GM23248 (cell line): ENCODE measurements around the gene HPX. TPM values are rescaled to one million over a fixed set of nuclear protein-coding genes. Genes with fewer than 3 reads are reported as not detected.

Experiments
- DNase-seq: peaks from one replicate; pipeline ENCODE4 v3.0.0-alpha.2; 2015
- H2AFZ ChIP-seq: fragments of 200-600 bp; sonication (generic); 2 replicates; pipeline ENCODE4 v1.6.1; 2016; ENCODE audit warnings: antibody characterized with exemption
- H3F3A ChIP-seq: fragments of 200-600 bp; sonication (generic); 2 replicates; pipeline ENCODE4 v1.6.1; 2016; ENCODE audit warnings: mild to moderate bottlenecking, antibody characterized with exemption, mixed run types; ENCODE audit not compliant: insufficient read depth
- H3K27ac ChIP-seq: fragments of 200-600 bp; sonication (generic); 2 replicates; pipeline ENCODE4 v1.5.1; 2016; ENCODE audit warnings: mild to moderate bottlenecking
- H3K27me3 ChIP-seq: fragments of 200-600 bp; sonication (generic); replicated peaks from 2 replicates; pipeline ENCODE4 v1.6.1; 2016; ENCODE audit warnings: mild to moderate bottlenecking; ENCODE audit not compliant: insufficient read depth
- H3K36me3 ChIP-seq: fragments of 200-600 bp; sonication (generic); 2 replicates; pipeline ENCODE4 v1.6.1; 2016; ENCODE audit warnings: low read depth, mild to moderate bottlenecking
- H3K4me1 ChIP-seq: fragments of 200-600 bp; sonication (generic); 2 replicates; pipeline ENCODE4 v1.6.1; 2016; ENCODE audit warnings: mild to moderate bottlenecking; ENCODE audit not compliant: insufficient read depth
- H3K4me2 ChIP-seq: fragments of 200-600 bp; sonication (generic); one replicate; pipeline ENCODE4 v1.6.1; 2016; ENCODE audit warnings: mild to moderate bottlenecking; ENCODE audit not compliant: unreplicated experiment
- H3K4me3 ChIP-seq: fragments of 200-600 bp; sonication (generic); 2 replicates; pipeline ENCODE4 v1.5.1; 2016; ENCODE audit warnings: mild to moderate bottlenecking
- H3K79me2 ChIP-seq: fragments of 200-600 bp; sonication (generic); 2 replicates; pipeline ENCODE4 v1.6.1; 2016; ENCODE audit warnings: mild to moderate bottlenecking; ENCODE audit not compliant: insufficient read depth
- H3K9ac ChIP-seq: fragments of 200-600 bp; sonication (generic); 2 replicates; pipeline ENCODE4 v1.6.1; 2016; ENCODE audit warnings: mild to moderate bottlenecking
- H3K9me2 ChIP-seq: fragments of 200-600 bp; sonication (generic); 2 replicates; pipeline ENCODE4 v1.6.1; 2016; ENCODE audit warnings: mixed run types, mild to moderate bottlenecking, moderate library complexity; ENCODE audit not compliant: insufficient read depth
- H3K9me3 ChIP-seq: fragments of 200-600 bp; sonication (generic); one replicate; pipeline ENCODE4 v1.6.1; 2017; ENCODE audit warnings: low read depth
- H4K20me1 ChIP-seq: fragments of 200-600 bp; sonication (generic); 2 replicates; pipeline ENCODE4 v1.6.0; 2016; ENCODE audit not compliant: insufficient read depth
- EZH2 ChIP-seq: fragments of 200-600 bp; sonication (generic); IDR thresholded peaks from 2 replicates; pipeline ENCODE4 v1.6.1; 2018; ENCODE audit warnings: antibody characterized with exemption, mild to moderate bottlenecking; ENCODE audit not compliant: insufficient read depth, poor library complexity, severe bottlenecking
- EZH2phosphoT487 ChIP-seq: fragments of 200-600 bp; sonication (generic); IDR thresholded peaks from 2 replicates; pipeline ENCODE4 v1.6.1; 2018; ENCODE audit warnings: antibody characterized with exemption, moderate library complexity, mild to moderate bottlenecking, low read depth; ENCODE audit not compliant: insufficient read depth
- WGBS, 2 experiments: methylation state at CpG; one replicate each; pipeline ENCODE4 v1.1.6; 2015 to 2017; ENCODE audit warnings: low lambda C conversion rate in 2 of 2, low coverage in 1 of 2; ENCODE audit errors: missing lambda C conversion rate in 2 of 2; 5-methylcytosine and 5-hydroxymethylcytosine counted together
- in situ Hi-C: fragments of 300-500 bp; cut with MboI; formaldehyde crosslinking; loops from 2 replicates; pipeline ENCODE4 v1.15.0; 2020
- polyA plus RNA-seq: library from polyadenylated mRNA; unstranded; fragments of >200 nt; fragmentation: Nextera tagmentation; extraction: Ambion mirVana; gene quantifications from 2 replicates; pipeline ENCODE4 v1.2.1, GENCODE V29; 2016
- total RNA-seq: library from RNA; depleted of rRNA; stranded (reverse); fragments of >200 nt; shearing (Covaris generic); gene quantifications from 2 replicates; pipeline ENCODE4 v1.2.3, GENCODE V29; 2014

The HPX gene
- total and polyA plus RNA-seq, 2 experiments from 2014 or later = 0.22 to 0.43 TPM

- no peak for TF ChIP-seq EZH2phosphoT487
- no peaks in the 10 kb centered on the region for H3K9me2 ChIP-seq
- no peak overlapping the region for H3K9ac ChIP-seq
- no peak overlapping the region for H3K4me3 ChIP-seq
- H3K27ac ChIP-seq = no peak overlapping the region
- no peaks in the 10 kb centered on the region for H3K4me1 ChIP-seq
- H3K4me2 ChIP-seq = no peak overlapping the region
- H3K36me3 ChIP-seq = no peaks in the 10 kb centered on the region
- H3K79me2 ChIP-seq = no peaks in the 10 kb centered on the region
- in situ Hi-C loops = loop anchor here (10.0 kb wide), 1 partner anchor 58 kb away; no protein-coding TSS in a partner anchor
- H4K20me1 ChIP-seq = no peaks in the 10 kb centered on the region
- WGBS, 2 experiments = 81 to 88% methylated on average over 4 of the region's 4 CpGs
- H3K9me3 ChIP-seq = no peaks in the 10 kb centered on the region
- no peaks in the 10 kb centered on the region for H3K27me3 ChIP-seq
- DNase-seq = no peak
- no peaks in the 10 kb centered on the region for H3F3A ChIP-seq
- no peak overlapping the region for H2AFZ ChIP-seq
Measured at GRCh38 chr11:6442441-6442840, 1.7 kb upstream of the HPX start.

DNA sequence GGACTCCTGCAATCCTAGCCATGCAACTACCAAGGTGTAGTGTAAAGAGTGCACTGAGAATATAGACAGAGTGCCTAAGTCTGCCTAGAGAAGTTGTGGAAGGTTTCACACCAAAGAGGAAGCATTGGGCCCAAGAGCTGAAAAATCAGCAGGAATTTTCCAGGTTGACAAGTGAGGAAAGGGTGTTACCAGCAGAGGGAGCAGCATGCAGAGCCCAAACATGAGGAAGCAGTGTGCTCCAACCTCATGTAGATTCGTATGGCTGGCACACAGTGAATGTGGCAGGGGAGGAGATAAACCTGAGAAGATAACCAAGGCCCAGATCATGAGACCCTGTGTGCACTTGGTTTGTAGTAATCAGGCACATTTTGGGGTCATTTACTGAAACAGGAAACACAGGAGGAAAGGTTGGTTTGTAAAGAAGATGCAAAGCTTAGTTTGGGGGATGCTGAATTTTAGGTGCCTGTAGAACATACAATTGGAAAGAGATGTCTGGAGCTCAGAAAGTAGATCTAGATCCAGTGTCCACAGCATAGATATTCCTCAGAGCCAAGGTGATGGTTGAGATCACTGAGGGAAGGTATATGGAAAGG is 1.7 kb downstream of the HPX start:
- in situ Hi-C loops = no loop called here
- no peaks in the 10 kb centered on the region for H3K9me2 ChIP-seq

GRCh38 chr11:6437993-6438392 is 2.8 kb downstream of the HPX start:
- no peaks in the 10 kb centered on the region for H3K9me3 ChIP-seq
- in situ Hi-C loops = no loop called here
- TF ChIP-seq EZH2phosphoT487 (no peak), EZH2 (no peak)

More for the DNA sequence above, 1.7 kb downstream of the HPX start:
- DNase-seq = peak; percentile 76
- WGBS, 2 experiments = 4 to 6% methylated on average over 1 of the region's 1 CpG
- Histone ChIP-seq H3K4me3 (no peak overlapping the region), H4K20me1 (no peaks in the 10 kb centered on the region), H3K4me2 (no peak overlapping the region), H3K27ac (no peak overlapping the region), H3K27me3 (no peaks in the 10 kb centered on the region), H3K4me1 (no peaks in the 10 kb centered on the region), H3K9me3 (no peaks in the 10 kb centered on the region), H3K36me3 (no peaks in the 10 kb centered on the region), H2AFZ (no peak overlapping the region), H3K79me2 (no peaks in the 10 kb centered on the region), H3F3A (no peaks in the 10 kb centered on the region), H3K9ac (no peak overlapping the region)
- TF ChIP-seq EZH2 (no peak), EZH2phosphoT487 (no peak)

GRCh38 chr11:6437423-6437822 is 3.4 kb downstream of the HPX start:
- H3F3A ChIP-seq = 0 out of 2 replicates have a peak, but pooled peaks cover 5% of the 10 kb centered on the region
- H3K4me3 ChIP-seq = no peak overlapping the region
- no peaks in the 10 kb centered on the region for H4K20me1 ChIP-seq
- no peaks in the 10 kb centered on the region for H3K9me3 ChIP-seq
- 88 to 94% methylated on average over 12 of the region's 12 CpGs for WGBS, 2 experiments
- no peak overlapping the region for H2AFZ ChIP-seq
- H3K36me3 ChIP-seq = no peaks in the 10 kb centered on the region
- no peak overlapping the region for H3K27ac ChIP-seq
- H3K9me2 ChIP-seq = no peaks in the 10 kb centered on the region
- in situ Hi-C loops = no loop called here
- H3K4me2 ChIP-seq = no peak overlapping the region
- H3K4me1 ChIP-seq = no peaks in the 10 kb centered on the region
- no peak overlapping the region for H3K9ac ChIP-seq
- DNase-seq = no peak
- TF ChIP-seq EZH2phosphoT487 = no peak
- no peak for TF ChIP-seq EZH2
- H3K27me3 ChIP-seq = no peaks in the 10 kb centered on the region
- H3K79me2 ChIP-seq = no peaks in the 10 kb centered on the region

More at GRCh38 chr11:6437993-6438392, 2.8 kb downstream of the HPX start:
- no peaks in the 10 kb centered on the region for H3K27me3 ChIP-seq
- H3F3A ChIP-seq = no peaks in the 10 kb centered on the region
- no peaks in the 10 kb centered on the region for H4K20me1 ChIP-seq
- no peaks in the 10 kb centered on the region for H3K9me2 ChIP-seq
- H3K4me2 ChIP-seq = no peak overlapping the region
- no peaks in the 10 kb centered on the region for H3K79me2 ChIP-seq
- no peak overlapping the region for H3K9ac ChIP-seq
- H3K4me1 ChIP-seq = no peaks in the 10 kb centered on the region
- no peak overlapping the region for H3K4me3 ChIP-seq
- no peak overlapping the region for H3K27ac ChIP-seq
- no peak overlapping the region for H2AFZ ChIP-seq
- no peaks in the 10 kb centered on the region for H3K36me3 ChIP-seq
- WGBS, 2 experiments = 96% methylated on average over 3 of the region's 3 CpGs
- DNase-seq = no peak
